ENCODE results near the gene KRTCAP2.

The KRTCAP2 gene

DNA sequence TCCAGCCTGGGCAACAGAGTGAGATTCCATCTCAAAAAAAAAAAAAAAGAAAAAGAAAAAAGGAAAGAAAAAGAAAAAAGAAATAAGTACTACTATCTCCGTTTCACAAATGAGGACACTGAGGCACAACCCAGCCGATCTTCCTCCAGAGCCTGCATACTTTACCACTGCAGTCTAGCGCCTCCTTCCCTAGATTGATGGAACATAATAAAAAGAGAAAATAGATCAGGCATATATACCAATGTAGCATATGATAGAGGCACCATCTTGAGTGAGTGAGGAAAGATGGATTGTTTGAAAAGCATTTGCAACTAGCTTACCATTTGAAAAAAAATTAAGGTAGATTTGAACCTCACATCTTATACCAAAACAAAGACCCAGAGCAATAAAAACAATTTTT, 27.6 kb downstream of the KRTCAP2 start:
- TF ChIP-seq, protein P1, sequence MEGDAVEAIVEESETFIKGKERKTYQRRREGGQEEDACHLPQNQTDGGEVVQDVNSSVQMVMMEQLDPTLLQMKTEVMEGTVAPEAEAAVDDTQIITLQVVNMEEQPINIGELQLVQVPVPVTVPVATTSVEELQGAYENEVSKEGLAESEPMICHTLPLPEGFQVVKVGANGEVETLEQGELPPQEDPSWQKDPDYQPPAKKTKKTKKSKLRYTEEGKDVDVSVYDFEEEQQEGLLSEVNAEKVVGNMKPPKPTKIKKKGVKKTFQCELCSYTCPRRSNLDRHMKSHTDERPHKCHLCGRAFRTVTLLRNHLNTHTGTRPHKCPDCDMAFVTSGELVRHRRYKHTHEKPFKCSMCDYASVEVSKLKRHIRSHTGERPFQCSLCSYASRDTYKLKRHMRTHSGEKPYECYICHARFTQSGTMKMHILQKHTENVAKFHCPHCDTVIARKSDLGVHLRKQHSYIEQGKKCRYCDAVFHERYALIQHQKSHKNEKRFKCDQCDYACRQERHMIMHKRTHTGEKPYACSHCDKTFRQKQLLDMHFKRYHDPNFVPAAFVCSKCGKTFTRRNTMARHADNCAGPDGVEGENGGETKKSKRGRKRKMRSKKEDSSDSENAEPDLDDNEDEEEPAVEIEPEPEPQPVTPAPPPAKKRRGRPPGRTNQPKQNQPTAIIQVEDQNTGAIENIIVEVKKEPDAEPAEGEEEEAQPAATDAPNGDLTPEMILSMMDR (IDR thresholded peaks at IDR 0.05), result peak; percentile 37
- no peak for TF ChIP-seq ZFX (IDR thresholded peaks at IDR 0.05; ENCODE audit: borderline replicate concordance)
- no peak overlapping the region for H3K27ac ChIP-seq

GRCh38 chr1:155141749-155142148, 31.4 kb downstream of the KRTCAP2 start:
- H3K27ac ChIP-seq, result no peak overlapping the region
- TF ChIP-seq, protein P1 (IDR thresholded peaks at IDR 0.05), result no peak
- TF ChIP-seq ZFX (IDR thresholded peaks at IDR 0.05; ENCODE audit: borderline replicate concordance), result no peak

DNA sequence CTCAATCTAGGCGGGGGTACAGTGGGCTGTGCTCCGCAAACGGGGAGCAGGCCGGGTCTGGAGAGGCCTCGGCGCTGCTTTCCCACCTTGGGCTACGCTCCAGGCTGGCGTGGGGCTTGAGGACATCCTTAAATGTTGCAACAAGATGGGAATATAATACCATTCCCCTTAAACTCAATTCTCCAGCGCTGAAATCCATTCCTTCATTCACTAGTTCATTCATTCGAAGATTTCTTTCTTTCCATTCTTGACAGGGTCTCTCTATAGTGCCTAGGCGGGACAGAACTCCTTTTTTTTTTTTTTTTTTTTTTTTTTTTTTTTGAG, 32.5 kb downstream of the KRTCAP2 start:
- no peak for TF ChIP-seq ZFX (IDR thresholded peaks at IDR 0.05; ENCODE audit: borderline replicate concordance)
- TF ChIP-seq, protein P1 (IDR thresholded peaks at IDR 0.05), result no peak

DNA sequence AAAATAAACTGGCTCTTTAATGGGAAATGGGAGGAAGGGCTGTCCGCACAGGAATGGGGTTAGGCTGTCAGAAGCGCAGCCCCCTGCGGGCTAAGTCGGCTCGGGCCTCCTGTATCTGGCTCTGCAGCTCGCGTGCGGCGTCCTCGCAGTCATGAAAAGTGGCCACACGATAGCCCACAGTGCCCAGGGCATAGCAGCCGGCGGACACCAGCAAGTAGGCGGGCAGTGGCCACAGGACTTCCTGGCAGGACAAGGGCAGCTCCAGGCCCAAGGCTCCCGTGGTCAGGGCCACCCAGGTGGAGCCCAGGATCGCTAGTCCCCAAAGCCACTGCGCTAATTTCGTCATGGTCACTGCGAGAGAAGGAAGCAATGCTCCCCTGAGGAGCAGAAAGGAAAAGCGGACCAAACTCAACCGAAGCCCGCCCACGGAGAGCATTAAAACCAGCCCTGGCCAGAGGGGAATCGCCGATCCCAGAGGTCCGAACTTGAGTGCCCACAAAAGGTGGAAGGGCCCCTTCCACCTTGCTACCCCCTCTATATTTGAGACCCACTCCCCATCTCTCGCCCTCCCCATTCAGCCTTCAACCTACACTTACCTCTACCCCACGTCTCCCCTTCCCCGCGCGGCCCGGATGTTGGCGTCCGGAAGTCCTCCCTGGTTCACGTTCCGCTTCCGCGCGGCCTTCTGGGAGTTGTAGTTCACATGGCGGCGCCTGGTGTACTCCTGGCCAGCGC, 33.0 kb downstream of the KRTCAP2 start, which contains the start of gene DPM3:
Gene DPM3 (minus strand): TSS at position 637 of the 735 bp plus-strand sequence. CDS start 291 bp downstream, at position 346.
- TF ChIP-seq ZFX (IDR thresholded peaks at IDR 0.05; ENCODE audit: borderline replicate concordance), result no peak
- TF ChIP-seq, protein P1 (IDR thresholded peaks at IDR 0.05), result no peak
- peak within 1 kb of the TSS; percentile 99 for H3K27ac ChIP-seq

More for the DNA sequence above, 32.5 kb downstream of the KRTCAP2 start:
- peak overlapping the region; percentile 99 for H3K27ac ChIP-seq

GRCh38 chr1:155137154-155137949, 35.8 kb downstream of the KRTCAP2 start:
- H3K27ac ChIP-seq, result peak overlapping the region; percentile 99
- TF ChIP-seq, protein P1 (IDR thresholded peaks at IDR 0.05), result no peak
- no peak for TF ChIP-seq ZFX (IDR thresholded peaks at IDR 0.05; ENCODE audit: borderline replicate concordance)

DNA sequence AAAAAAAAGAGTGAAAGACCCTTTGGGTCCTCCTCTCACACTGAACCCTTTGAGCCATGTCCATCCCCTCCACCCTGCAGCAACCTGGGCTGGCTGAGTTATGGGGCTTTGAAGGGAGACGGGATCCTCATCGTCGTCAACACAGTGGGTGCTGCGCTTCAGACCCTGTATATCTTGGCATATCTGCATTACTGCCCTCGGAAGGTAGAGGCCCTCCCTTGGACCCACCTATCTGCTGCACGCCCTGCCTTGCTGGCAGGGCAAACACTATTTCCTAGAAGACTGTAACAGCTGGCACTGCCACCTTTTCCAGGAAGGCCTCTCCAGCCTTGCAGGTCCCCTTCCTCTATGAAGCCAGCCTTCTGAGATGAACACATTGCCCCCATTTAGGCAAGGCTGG, 36.4 kb downstream of the KRTCAP2 start:
- TF ChIP-seq ZFX (IDR thresholded peaks at IDR 0.05; ENCODE audit: borderline replicate concordance), result no peak
- TF ChIP-seq, protein P1 (IDR thresholded peaks at IDR 0.05), result no peak
- peak overlapping the region; percentile 99 for H3K27ac ChIP-seq

Measured in 22Rv1 (cell line).